GM23338 (cell line): ENCODE measurements around the gene SEMA4D. TPM values are rescaled to one million over a fixed set of nuclear protein-coding genes. Genes with fewer than 3 reads are reported as not detected.

Experiments used
- ATAC-seq: fragments of 200-7000 bp; cut with Tn5 transposase; 3 replicates; pipeline ENCODE4 v1.9.1; 2020
- DNase-seq: peaks from one replicate; pipeline ENCODE4 v3.0.0-alpha.2; 2015; ENCODE audit warnings: low spot score
- H2AFZ ChIP-seq: fragments of 200-600 bp; sonication (generic); 2 replicates; pipeline ENCODE4 v1.8.0; 2016; ENCODE audit warnings: antibody characterized with exemption, mild to moderate bottlenecking, moderate library complexity
- H3F3A ChIP-seq: fragments of 200-600 bp; sonication (generic); replicated peaks from 2 replicates; pipeline ENCODE4 v1.8.0; 2017; ENCODE audit warnings: antibody characterized with exemption, mixed run types, low read depth
- H3K27ac ChIP-seq: fragments of 200-600 bp; sonication (generic); 2 replicates; pipeline ENCODE4 v1.6.1; 2016; ENCODE audit warnings: low read depth
- H3K27me3 ChIP-seq: fragments of 200-600 bp; sonication (generic); 2 replicates; pipeline ENCODE4 v1.8.0; 2016; ENCODE audit warnings: mild to moderate bottlenecking, mixed run types, moderate library complexity; ENCODE audit not compliant: insufficient read depth
- H3K36me3 ChIP-seq: fragments of 200-600 bp; sonication (generic); 2 replicates; pipeline ENCODE4 v1.8.0; 2016; ENCODE audit warnings: mild to moderate bottlenecking; ENCODE audit not compliant: insufficient read depth
- H3K4me1 ChIP-seq: fragments of 200-600 bp; sonication (generic); 2 replicates; pipeline ENCODE4 v1.8.0; 2016; ENCODE audit warnings: mild to moderate bottlenecking, moderate library complexity; ENCODE audit not compliant: insufficient read depth
- H3K4me2 ChIP-seq: fragments of 200-600 bp; sonication (generic); 2 replicates; pipeline ENCODE4 v1.7.1; 2017; ENCODE audit warnings: mixed run types
- H3K4me3 ChIP-seq: fragments of 200-600 bp; sonication (generic); 2 replicates; pipeline ENCODE4 v1.6.1; 2016; ENCODE audit warnings: mixed run types
- H3K79me2 ChIP-seq: fragments of 200-600 bp; sonication (generic); replicated peaks from 2 replicates; pipeline ENCODE4 v1.8.0; 2017; ENCODE audit warnings: mild to moderate bottlenecking; ENCODE audit not compliant: insufficient read depth
- H3K9me2 ChIP-seq: fragments of 200-600 bp; sonication (generic); 2 replicates; pipeline ENCODE4 v1.8.0; 2017; ENCODE audit not compliant: insufficient read depth
- H4K20me1 ChIP-seq: fragments of 200-600 bp; sonication (generic); replicated peaks from 2 replicates; pipeline ENCODE4 v1.8.0; 2017; ENCODE audit warnings: mild to moderate bottlenecking; ENCODE audit not compliant: insufficient read depth
- H3K27ac Mint-ChIP-seq: 2 replicates; pipeline ENCODE4 v1.8.0; 2020; ENCODE audit warnings: inconsistent platforms, mild to moderate bottlenecking, moderate library complexity, mixed read lengths
- H3K27me3 Mint-ChIP-seq: 3 replicates; pipeline ENCODE4 v1.8.0; 2022; ENCODE audit warnings: low read depth, mild to moderate bottlenecking, moderate library complexity, mixed read lengths, inconsistent platforms; ENCODE audit not compliant: insufficient read depth, poor library complexity
- H3K36me3 Mint-ChIP-seq: 3 replicates; pipeline ENCODE4 v1.8.0; 2021; ENCODE audit warnings: low read depth, mild to moderate bottlenecking, inconsistent platforms, moderate library complexity, mixed read lengths
- H3K4me1 Mint-ChIP-seq: 3 replicates; pipeline ENCODE4 v1.8.0; 2020; ENCODE audit warnings: mild to moderate bottlenecking, inconsistent platforms, mixed read lengths
- H3K4me3 Mint-ChIP-seq: 3 replicates; pipeline ENCODE4 v1.8.0; 2021; ENCODE audit warnings: moderate library complexity, mild to moderate bottlenecking, inconsistent platforms, mixed read lengths
- H3K9me3 Mint-ChIP-seq: 3 replicates; pipeline ENCODE4 v1.8.0; 2020; ENCODE audit warnings: moderate library complexity, mild to moderate bottlenecking, inconsistent platforms, mixed read lengths
- CREB1 ChIP-seq: fragments of 250-450 bp; sonication (Bioruptor Pico); IDR thresholded peaks from 2 replicates; pipeline ENCODE4 v1.5.0; 2020; ENCODE audit warnings: low read depth, mild to moderate bottlenecking, moderate library complexity
- CTCF ChIP-seq, 2 experiments: fragments of 200-600 bp in 1 of 2; sonication (generic) in 1 of 2; conservative IDR thresholded peaks; 2 replicates each; pipeline versions ENCODE4 v1.5.1 to v1.6.1; 2016 to 2017; ENCODE audit warnings: antibody characterized with exemption in 2 of 2, low read depth in 2 of 2, mild to moderate bottlenecking in 2 of 2, moderate library complexity in 1 of 2
- ETS1 ChIP-seq: IDR thresholded peaks from 2 replicates; pipeline ENCODE4 v1.6.1; 2016; ENCODE audit warnings: antibody characterized with exemption
- EZH2 ChIP-seq: fragments of 200-600 bp; sonication (generic); IDR thresholded peaks from one replicate; pipeline ENCODE4 v1.8.0; 2017; ENCODE audit warnings: antibody characterized with exemption, mild to moderate bottlenecking, low read depth; ENCODE audit not compliant: unreplicated experiment
- EZH2phosphoT487 ChIP-seq: fragments of 200-600 bp; sonication (generic); IDR thresholded peaks from one replicate; pipeline ENCODE4 v1.8.1; 2018; ENCODE audit warnings: antibody characterized with exemption; ENCODE audit not compliant: unreplicated experiment
- POLR2AphosphoS5 ChIP-seq: IDR thresholded peaks from 2 replicates; pipeline ENCODE4 v1.6.1; 2016; ENCODE audit warnings: antibody characterized with exemption, low read depth
- REST ChIP-seq: IDR thresholded peaks from one replicate; pipeline ENCODE4 v1.6.1; 2018; ENCODE audit warnings: antibody characterized with exemption; ENCODE audit not compliant: unreplicated experiment
- ZNF331 ChIP-seq: fragments of 250-450 bp; sonication (Bioruptor Pico); IDR thresholded peaks from 2 replicates; pipeline ENCODE4 v1.5.0; 2020; ENCODE audit warnings: low read depth, mild to moderate bottlenecking, moderate library complexity
- ZNF462 ChIP-seq: fragments of 250-450 bp; sonication (Bioruptor Pico); IDR thresholded peaks from 2 replicates; pipeline ENCODE4 v1.5.0; 2020; ENCODE audit warnings: mild to moderate bottlenecking, moderate library complexity
- polyA plus RNA-seq: library from polyadenylated mRNA; unstranded; fragments of >200 nt; fragmentation: Nextera tagmentation; extraction: Ambion mirVana; gene quantifications from 2 replicates; pipeline ENCODE4 v1.2.1, GENCODE V29; 2016
- total RNA-seq: library from RNA; depleted of rRNA; stranded (reverse); fragments of >200 nt; shearing (Covaris generic); gene quantifications from 2 replicates; pipeline ENCODE4 v1.2.3, GENCODE V29; 2014

Gene SEMA4D
- total and polyA plus RNA-seq, 2 experiments from 2014 or later, result 19.3 to 63.0 TPM

GRCh38 chr9:89505048-89505447 lies 7.1 kb upstream of the SEMA4D start:
- H3K27me3 Mint-ChIP-seq, result peaks cover 13% of the 10 kb centered on the region

More at GRCh38 chr9:89505048-89505447, 7.1 kb upstream of the SEMA4D start:
- H3K27ac Mint-ChIP-seq, result no peak overlapping the region
- no peaks in the 10 kb centered on the region for H4K20me1 ChIP-seq
- no peaks in the 10 kb centered on the region for H3K36me3 ChIP-seq
- H3K36me3 Mint-ChIP-seq, result no peaks in the 10 kb centered on the region
- TF ChIP-seq ZNF331 (CRISPR knock-in tag), result no peak
- no peak for TF ChIP-seq CREB1 (CRISPR knock-in tag)
- TF ChIP-seq EZH2, result no peak
- TF ChIP-seq REST, result no peak
- TF ChIP-seq ETS1, result no peak
- TF ChIP-seq EZH2phosphoT487, result no peak
- TF ChIP-seq CTCF (conservative IDR thresholded peaks at IDR 0.05; ENCODE audit: low read depth in 2 of 2), result no peak
- TF ChIP-seq ZNF462 (CRISPR knock-in tag), result no peak
- no peak for TF ChIP-seq POLR2AphosphoS5
- DNase-seq, result no peak
- H3K4me3 ChIP-seq, result no peak overlapping the region
- ATAC-seq, result peak; percentile 65
- no peaks in the 10 kb centered on the region for H3F3A ChIP-seq
- peaks cover 6% of the 10 kb centered on the region; the same call in 1 of the 2 replicates for H3K9me2 ChIP-seq
- no peaks in the 10 kb centered on the region for H3K9me3 Mint-ChIP-seq
- H3K4me1 ChIP-seq, result peaks cover 21% of the 10 kb centered on the region
- no peak overlapping the region for H3K4me3 Mint-ChIP-seq
- no peak overlapping the region for H3K4me2 ChIP-seq
- no peak overlapping the region for H2AFZ ChIP-seq
- H3K4me1 Mint-ChIP-seq, result peaks cover 31% of the 10 kb centered on the region
- peak overlapping the region; percentile 6; the same call in 1 of the 2 replicates for H3K27ac ChIP-seq
- no peaks in the 10 kb centered on the region for H3K27me3 ChIP-seq
- H3K79me2 ChIP-seq, result no peaks in the 10 kb centered on the region
